ENCODE data around the gene GOLGA8R.
A peak's percentile ranks its signal among the peaks of the same experiment; 100 is the strongest.
"Not testable (repeated sequence)": the region's sequence is repeated elsewhere in the genome, so short reads cannot be mapped to it uniquely, and the experiment has no call there.

Gene GOLGA8R, protein sequence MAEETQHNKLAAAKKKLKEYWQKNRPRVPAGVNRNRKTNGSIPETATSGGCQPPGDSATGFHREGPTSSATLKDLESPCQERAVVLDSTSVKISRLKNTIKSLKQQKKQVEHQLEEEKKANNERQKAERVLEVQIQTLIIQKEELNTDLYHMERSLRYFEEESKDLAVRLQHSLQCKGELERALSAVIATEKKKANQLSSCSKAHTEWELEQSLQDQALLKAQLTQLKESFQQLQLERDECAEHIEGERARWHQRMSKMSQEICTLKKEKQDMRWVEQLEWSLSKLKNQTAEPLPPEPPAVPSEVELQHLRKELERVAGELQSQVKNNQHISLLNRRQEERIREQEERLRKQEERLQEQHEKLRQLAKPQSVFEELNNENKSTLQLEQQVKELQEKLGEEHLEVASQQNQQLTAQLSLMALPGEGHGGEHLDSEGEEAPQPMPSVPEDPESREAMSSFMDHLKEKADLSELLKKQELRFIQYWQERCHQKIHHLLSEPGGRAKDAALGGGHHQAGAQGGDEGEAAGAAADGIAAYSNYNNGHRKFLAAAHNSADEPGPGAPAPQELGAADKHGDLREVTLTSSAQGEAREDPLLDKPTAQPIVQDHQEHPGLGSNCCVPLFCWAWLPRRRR

DNA sequence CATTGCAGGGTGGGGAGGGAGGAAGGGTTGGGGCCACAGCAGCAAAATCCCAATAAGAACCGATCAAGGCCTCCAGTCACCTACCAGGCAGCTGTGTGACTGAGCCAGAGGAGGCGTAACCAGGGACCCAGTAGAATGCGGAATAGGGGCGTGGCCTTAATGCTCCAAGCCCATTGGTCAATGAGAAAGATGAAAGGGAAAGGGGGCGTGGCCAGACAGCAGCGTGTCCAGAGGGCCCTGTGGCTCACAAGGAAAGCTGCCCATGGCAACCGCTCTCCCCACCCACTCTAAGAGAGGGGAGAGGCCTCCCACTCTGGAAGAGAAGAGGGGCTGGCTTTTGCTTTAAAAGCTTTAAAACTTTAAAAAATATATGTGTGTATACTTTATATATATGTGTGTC lies at the start of gene GOLGA8R:
TSS of gene GOLGA8R (minus strand) at position 101 of the 400 bp plus-strand sequence. CDS start at position 3, 98 bp downstream.
- DNase-seq (ENCODE audit: low read depth in 2 of 2) = not testable (repeated sequence)

DNA sequence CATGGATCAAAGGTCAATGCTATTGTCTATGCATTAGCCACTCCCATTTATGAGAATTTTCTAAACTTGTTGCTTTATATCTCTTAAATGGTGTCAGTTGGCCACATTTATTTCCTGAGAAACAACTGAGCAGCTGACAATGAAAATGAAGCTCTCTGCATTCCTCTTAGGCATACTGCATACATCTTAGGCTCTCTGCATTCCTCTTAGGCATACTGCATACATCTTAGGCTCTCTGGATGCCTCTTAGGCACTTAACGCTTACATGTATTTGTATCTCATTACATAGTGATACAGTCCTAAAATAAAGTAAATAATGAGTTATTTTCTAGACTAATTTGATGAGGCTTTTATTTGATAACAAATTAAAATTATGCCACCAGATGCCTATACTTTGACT lies 49.8 kb upstream of the GOLGA8R start:
- DNase-seq (ENCODE audit: low read depth in 2 of 2) = not testable (repeated sequence)

DNA sequence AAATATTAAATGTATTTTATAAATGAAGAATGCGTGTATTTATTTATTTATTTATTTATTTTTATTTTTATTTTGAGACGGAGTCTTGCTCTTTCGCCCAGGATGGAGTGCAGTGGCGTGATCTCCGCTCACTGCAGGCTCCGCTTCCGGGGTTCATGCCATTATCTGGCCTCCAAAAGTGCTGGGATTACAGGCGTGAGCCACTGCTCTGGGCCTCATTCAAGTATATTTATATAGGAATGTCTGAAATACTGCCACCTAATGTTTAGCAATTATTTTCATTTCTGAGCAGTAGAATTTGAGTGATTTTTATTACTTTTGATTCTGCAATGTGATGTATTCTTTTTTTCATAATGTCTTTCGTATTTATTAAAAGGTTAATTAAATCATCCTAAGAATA lies 48.1 kb upstream of the GOLGA8R start:
- DNase-seq (ENCODE audit: low read depth in 2 of 2) = not testable (repeated sequence)

DNA sequence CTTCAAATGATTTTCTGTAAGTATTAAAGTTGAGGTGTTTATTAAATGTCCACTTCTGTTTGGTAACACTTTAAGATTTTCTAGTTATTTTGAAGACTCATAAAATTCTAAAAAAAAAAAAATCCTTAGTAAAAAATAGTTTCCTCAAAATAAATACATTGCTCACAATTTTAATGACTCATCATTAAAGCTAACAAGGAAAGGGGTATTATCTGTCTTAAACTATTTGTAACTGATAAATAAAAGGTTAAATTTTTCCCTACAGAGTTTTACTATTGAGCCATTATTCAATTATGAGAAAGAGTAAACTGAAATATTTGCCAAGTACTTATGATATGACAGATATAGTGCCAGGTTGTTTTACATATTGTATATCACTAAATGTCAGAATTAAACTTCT lies 38.6 kb upstream of the GOLGA8R start:
- DNase-seq (ENCODE audit: low read depth in 2 of 2) = not testable (repeated sequence)

DNA sequence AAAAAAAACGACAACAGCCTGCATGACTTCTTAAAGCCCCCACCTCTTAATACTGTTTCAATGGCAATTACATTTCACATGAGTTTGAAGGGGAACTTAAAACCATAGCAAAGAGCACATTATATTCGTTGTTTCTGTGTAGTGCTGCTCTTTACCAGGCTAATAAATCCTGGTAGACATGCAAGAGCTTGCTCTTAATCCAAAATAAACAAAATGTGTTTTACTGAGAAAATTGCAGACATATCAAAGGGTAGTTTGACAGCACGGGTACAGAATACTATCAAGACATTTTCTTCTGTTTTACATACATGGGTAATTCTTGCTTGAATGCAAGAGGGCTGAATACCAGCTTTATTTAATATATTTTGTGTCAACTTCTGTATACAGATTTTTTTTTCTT lies 24.3 kb upstream of the GOLGA8R start:
- not testable (repeated sequence) for DNase-seq (ENCODE audit: low read depth in 2 of 2)

DNA sequence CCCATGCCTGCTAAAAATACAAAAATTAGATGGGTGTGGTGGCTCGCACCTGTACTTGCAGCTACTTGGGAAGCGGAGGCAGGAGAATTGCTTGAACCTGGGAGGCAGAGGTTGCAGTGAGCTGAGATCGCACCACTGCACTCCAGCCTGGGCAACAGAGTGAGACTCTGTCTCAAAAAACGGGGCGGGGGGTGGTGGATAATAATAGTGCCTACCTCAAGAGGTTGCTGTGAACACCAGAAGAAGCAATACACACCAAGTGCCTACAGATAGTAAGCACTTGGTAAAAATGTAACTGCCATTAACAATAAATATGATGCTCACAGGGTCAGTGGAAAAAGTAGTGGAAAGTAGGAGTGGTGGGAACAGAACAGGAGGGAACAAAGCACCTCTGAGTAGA lies 21.8 kb upstream of the GOLGA8R start:
- not testable (repeated sequence) for DNase-seq (ENCODE audit: low read depth in 2 of 2)

DNA sequence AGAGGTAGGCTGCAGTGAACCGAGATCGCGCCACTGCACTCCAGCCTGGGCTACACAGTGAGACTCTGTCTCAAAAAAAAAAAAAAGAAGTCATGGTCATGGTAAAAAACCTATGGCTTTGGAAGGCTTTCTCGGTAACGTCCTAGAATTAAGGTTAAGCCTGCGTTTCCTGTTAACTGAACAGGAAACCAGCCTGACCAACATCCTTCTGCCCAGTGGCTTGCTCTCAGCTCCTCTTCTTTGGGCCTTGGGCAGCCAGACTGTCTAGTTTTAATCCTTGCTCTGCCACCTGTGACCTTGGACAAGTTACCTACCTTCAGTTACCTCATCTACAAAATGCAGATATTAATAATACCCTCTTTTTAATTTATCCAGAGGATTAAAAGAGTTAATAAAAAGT lies 6.7 kb upstream of the GOLGA8R start:
- DNase-seq (ENCODE audit: low read depth in 2 of 2) = not testable (repeated sequence)

DNA sequence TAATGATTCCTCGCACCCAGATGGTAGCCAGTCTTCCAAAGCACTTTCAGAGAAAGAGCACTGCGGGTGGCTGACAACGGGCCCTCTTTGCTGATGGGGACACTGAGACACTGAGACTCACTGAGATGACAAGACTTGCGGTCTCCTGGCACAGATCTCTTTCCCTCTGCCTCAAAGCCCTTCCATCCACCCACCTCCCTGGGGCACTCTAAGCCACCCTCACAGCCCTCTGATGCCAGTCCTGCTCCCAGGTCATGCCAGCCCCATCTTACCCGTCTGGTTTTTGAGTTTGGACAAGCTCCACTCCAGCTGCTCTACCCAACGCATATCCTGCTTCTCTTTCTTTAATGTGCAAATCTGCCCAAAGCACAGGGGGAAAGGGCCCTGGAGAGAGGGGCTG lies 6.4 kb downstream of the GOLGA8R start:
- DNase-seq (ENCODE audit: low read depth in 2 of 2) = not testable (repeated sequence)

DNA sequence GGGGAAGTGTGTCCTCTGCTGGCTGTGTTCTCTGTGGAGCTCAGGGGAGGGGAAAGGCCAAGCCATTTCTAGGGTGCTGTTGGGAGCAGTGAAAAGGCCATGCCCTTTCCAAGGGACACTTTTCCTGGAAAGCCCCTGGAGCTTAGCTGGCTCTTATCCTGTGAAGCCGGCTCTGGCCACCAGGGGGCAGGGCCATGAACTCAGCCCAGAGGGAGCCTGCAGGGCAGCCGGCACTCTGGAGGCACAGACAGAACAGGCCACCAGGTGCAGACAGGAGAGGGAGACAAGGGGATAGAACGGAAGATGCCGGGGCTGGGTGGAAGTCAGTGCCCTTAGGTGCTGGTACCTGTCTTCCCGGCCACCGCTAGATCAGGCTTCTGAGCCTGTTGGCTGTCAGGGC lies 15.1 kb downstream of the GOLGA8R start:
- peak in 1 of 2 donors; percentile 36 for DNase-seq (ENCODE audit: low read depth in 2 of 2)

DNA sequence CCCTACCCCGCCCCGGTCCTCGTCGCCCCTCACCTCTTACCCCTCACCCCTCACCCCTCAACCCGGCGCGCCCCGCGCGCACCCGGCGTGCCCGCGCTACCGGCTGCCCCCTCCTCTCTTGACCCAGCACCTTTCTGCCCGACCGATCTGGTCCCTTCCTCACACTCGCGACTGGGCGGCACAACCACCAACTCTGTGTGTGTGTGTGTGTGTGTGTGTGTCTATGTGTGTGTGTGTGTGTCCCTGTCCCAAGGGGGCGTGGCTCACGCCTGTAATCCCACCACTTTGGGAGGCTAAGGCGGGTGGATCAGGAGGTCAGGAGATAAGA lies 20.4 kb downstream of the GOLGA8R start:
- not testable (repeated sequence) for DNase-seq (ENCODE audit: low read depth in 2 of 2)

DNA sequence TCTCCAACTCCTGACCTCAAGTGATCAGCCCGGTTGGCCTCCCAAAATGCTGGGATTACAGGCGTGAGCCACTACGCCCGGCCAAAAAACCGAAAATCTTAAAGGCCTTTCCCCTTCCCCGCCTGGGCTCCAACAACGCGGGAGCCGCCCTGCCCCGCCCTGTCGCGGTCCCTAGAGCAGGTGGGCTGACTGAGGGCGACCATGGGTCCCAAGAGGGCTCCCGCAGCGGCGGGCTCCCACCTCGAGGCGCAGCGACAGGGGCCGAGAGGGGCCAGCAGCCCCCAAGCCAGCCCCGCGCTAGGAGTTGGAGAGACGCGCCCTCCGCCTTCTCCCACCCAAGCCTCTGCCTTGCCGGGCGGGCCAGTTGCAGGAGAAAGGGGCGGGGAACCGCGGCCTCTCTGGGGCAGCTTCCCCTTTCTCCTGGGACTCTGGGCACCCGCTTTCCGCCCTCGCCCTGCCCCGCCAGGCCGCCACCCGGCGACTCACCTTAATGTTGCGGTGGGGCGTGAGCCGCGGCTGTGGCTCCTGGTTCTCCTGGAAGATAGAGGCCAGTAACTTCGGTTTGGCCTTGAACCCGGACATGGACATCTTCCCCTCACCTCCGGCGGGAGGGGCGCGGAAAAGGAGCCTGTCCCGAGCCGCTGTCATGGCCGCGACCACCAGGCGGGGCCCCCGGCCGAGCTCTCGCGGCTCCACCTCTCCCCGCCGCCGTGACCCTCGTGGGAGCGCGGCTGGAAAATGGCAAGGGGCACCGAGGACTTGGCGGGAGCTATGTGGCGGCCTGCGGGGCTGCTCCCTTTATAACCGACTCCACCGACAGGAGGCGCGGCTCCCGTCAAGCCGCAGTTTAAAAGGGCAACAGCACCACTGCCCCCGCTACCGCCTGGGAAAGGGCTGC lies 21.0 kb downstream of the GOLGA8R start, which contains the start of gene CHRFAM7A:
TSS of gene CHRFAM7A (minus strand) at position 775 of the 898 bp plus-strand sequence. CDS start 10,189 bp downstream, outside the sequence.
- not testable (repeated sequence) for DNase-seq (ENCODE audit: low read depth in 2 of 2)

DNA sequence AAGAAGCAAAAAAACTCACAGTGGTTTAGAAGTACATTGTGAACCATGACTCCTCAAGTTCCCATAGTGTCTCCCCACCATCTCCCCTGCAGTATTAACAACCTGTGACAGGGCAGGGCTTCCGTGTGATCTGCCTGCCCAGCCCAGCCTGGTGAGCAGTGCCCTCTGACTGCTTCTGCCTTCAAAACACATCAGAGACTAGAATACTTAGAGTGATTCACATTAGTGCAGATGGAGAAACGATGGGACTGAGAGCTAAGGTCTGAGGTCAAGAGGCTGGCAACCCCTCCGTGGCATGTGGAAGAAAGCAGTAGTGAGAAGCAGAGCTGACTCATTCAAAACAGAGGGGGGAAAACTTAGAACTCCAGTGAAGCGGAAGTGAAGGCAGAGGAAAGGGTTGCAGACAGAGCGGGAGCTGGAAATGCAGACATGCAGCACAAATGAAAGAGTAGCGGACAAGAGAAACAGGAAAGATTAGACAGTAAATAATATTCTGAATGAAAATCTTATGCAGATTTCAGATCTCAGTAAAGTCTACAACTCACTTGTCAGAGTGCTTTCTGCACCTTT lies 27.7 kb downstream of the GOLGA8R start:
- not testable (repeated sequence) for DNase-seq (ENCODE audit: low read depth in 2 of 2)

DNA sequence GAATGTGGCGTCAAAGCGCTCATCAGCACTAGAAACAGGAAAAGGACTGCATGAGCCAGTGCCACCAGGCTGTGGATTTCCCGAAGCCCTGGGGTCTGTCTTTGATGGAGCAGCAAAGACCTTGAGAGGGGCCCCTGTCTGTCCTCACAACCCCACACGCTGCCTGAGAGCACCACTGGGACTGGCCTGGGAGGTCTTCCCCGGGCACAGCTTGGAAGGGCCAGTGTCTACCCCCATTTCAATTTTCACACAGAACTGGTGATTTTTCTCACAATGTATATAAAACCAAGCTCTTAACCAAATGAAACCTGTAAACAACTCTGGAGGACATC lies 37.0 kb downstream of the GOLGA8R start:
- DNase-seq (ENCODE audit: low read depth in 2 of 2) = not testable (repeated sequence)

DNA sequence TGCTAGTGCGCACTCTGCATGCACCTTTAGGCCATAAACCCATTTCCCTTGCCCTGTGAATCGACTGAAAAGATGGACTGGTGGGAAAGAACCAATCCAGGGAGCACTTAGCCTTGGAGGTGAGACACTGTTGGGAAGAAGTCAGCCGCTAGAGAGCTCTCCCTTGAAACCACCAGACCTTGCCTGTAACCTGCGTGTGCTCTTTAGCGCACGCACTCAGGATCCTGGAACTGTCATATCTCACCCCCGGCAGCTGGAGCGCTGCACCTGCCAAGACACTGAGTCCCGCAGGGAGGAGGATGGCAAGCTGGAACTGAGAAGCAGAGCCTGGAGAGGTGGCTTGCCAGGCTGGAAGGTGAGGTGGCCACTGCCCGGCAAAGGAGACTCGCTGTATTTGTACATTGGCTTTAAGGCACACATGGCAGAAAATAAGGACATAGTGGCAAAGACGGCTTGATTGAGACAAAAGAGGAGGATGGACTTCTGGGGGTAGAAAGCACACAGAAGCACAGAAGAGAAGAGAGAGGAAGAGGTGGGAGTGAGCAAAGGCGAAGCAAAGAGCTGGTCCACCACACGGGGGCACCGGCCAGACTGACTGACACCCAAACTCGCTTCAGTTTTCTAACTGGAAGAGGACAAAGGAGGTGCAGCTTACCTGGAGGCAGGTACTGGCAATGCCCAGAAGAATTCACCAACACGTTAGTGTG lies 37.5 kb downstream of the GOLGA8R start:
- DNase-seq (ENCODE audit: low read depth in 2 of 2) = not testable (repeated sequence)

DNA sequence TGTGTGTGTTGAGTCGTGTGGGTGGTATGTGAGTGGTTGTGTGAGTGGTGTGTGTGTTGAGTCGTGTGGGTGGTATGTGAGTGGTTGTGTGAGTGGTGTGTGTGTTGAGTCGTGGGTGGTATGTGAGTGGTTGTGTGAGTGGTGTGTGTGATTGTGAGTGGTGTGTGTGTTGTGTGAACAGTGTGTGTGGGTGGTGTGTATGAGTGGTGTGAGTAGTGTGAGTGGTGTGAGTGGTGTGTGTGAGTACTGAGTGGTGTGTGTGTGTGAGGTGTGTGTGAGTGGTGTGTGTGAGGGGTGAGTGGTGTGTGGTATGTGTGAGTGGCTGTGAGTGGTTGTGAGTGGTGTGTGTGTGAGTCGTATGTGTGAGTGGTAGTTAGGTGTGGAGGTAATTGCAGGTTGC lies 38.2 kb downstream of the GOLGA8R start:
- not testable (repeated sequence) for DNase-seq (ENCODE audit: low read depth in 2 of 2)

DNA sequence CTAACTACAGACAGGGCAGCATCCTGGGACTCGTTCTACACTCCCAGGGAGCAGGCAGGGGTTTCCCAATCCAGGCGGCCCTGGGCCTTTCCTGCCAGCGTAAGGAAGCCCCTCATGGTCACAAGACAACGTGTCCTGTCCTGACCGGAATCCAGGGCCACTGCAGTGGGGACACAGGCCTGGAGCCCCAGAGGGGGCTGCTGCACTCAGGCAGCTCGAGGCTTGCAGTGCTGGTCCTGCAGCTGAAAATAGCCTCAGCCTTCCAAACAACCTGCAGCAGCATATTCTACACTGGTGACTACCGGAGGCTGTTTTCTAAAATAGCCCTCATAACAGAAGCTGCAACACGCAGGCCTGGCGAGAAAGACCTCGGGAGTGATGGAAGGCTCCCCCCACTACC lies 39.2 kb downstream of the GOLGA8R start:
- DNase-seq (ENCODE audit: low read depth in 2 of 2) = not testable (repeated sequence)

DNA sequence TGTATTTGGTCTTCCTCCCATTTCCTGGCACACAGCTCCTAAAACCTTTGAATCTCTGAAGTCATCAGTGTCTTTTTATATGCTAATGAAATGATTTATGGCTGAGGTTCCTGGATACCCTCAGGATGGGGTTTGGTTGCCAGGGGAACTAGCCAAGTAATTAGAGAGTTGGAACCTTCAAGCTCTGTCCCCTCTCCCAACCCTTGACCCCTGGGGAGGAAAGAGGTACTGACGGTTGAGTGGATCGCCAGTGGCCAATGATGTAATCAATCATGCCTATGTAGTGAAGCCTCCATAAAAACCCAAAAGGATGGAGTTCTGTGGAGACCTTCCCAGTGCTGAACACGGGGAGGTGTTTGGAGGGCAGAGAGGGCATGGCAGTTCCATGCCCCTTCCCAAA lies 45.8 kb downstream of the GOLGA8R start:
- not testable (repeated sequence) for DNase-seq (ENCODE audit: low read depth in 2 of 2)

DNA sequence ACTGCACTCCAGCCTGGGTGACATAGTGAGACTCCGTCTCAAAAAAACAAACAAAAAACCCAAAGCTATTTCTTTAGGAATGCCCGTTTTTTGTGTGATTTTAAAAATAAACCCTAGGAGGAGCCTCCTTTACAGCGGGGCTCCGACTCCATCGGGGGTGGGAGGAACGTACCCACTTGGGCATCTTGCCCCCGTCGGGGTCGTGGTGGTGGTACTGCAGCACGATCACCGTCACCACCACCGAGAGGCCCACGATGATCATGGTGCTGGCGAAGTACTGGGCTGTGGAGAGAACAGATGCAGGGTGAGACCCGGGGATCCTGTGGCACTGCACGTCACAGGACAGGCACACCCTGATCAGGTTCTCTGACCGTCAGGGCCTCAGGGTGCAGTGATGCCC lies 46.8 kb downstream of the GOLGA8R start:
- DNase-seq (ENCODE audit: low read depth in 2 of 2) = not testable (repeated sequence)

DNA sequence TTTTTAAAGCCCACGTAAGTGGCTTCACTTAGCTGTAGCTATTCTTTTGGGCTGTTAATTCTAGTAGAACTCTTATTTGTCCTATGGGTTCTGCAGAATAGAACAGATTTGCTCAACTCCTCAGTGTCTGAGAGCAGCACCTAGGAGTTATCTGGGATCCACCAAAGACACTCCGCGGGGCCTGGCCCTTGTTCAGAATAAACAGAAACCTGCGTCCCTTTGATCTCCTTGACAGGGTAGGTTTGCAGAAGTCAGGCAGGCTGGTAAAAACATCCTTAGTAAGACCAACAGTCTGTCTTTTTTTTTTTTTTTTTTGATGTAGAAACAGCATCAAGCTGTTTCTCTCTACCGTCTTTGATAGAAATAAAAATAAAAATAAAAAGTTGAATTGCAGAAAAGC lies 52.7 kb downstream of the GOLGA8R start:
- DNase-seq (ENCODE audit: low read depth in 2 of 2) = not testable (repeated sequence)

DNA sequence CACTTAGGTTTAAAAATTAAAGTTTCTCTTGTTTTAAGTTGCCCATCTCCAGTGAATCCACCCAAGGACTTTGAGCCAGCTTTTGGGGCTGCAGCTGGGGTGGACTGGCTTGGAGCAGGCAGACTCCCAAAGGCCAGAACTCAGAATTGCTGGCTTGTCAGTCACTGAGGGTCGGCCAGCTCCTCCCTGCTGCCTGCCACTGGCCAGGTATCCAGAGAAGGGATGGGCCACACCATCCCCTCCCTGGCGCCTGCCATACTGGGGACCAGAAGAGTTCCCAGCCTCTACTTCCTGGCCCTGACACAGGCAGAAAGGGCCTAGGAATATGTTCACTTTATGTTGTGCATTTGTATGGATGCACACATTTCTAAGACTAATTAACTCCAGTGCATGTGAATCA lies 53.1 kb downstream of the GOLGA8R start:
- not testable (repeated sequence) for DNase-seq (ENCODE audit: low read depth in 2 of 2)

DNA sequence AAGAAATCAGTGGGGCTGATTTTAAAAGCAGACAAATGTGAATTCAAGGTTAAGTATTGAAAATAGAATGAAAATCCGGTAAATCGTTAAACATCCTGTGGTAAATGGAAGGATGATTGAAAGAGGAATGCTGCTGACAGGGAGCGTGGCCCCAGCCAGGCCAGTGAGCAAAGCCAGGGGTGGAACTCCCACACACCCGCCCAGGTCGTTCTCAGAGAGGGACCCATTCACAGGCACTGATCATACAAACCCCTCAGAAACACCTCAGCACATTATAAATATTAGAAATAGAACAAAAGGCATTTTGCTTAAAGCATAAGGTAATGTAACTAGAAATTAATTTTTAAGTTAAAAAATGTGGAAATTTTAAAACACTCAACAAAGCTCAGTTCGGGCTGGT lies 59.0 kb downstream of the GOLGA8R start:
- not testable (repeated sequence) for DNase-seq (ENCODE audit: low read depth in 2 of 2)

All from stimulated activated CD8-positive, alpha-beta memory T cell treated with anti-CD3 and anti-CD28 coated beads, Interleukin-15, amount 100 ng/mL, for 4 hours (primary cell).